BLaER1 treated with 17β-estradiol and CSF1 and Interleukin-3, amounts not matched to agents 10 nM and 100 nM (cell line): ENCODE results near the gene LRRC42.

Experiments used
- H3K27ac ChIP-seq, 11 experiments: shearing (Covaris generic); formaldehyde crosslinking; 2 replicates each; pipeline ENCODE4 v1.8.1; 2022
- H3K27me3 ChIP-seq, 11 experiments: shearing (Covaris generic); formaldehyde crosslinking; 2 replicates each; pipeline ENCODE4 v1.8.1; 2022
- H3K36me3 ChIP-seq, 11 experiments: shearing (Covaris generic); formaldehyde crosslinking; 2 replicates each; pipeline ENCODE4 v1.8.1; 2022
- H3K4me1 ChIP-seq, 10 experiments: shearing (Covaris generic); formaldehyde crosslinking; 2 replicates each; pipeline ENCODE4 v1.8.1; 2022
- H3K4me2 ChIP-seq, 11 experiments: shearing (Covaris generic); formaldehyde crosslinking; 2 replicates each; pipeline ENCODE4 v1.8.1; 2022
- H3K4me3 ChIP-seq, 10 experiments: shearing (Covaris generic); formaldehyde crosslinking; 2 replicates each; pipeline ENCODE4 v1.8.1; 2022
- H3K9ac ChIP-seq, 11 experiments: shearing (Covaris generic); formaldehyde crosslinking; 2 replicates each; pipeline ENCODE4 v1.8.1; 2022
- H3K9me3 ChIP-seq, 11 experiments: shearing (Covaris generic); formaldehyde crosslinking; replicated peaks in 1 of 11; 2 replicates each; pipeline ENCODE4 v1.8.1; 2022
- H4K20me1 ChIP-seq, 11 experiments: shearing (Covaris generic); formaldehyde crosslinking; 2 replicates each; pipeline ENCODE4 v1.8.1; 2022
- Cebpa-rat ChIP-seq, 11 experiments: shearing (Covaris generic); IDR thresholded peaks; 2 replicates each; pipeline ENCODE4 v1.8.1; 2022

Gene LRRC42

DNA sequence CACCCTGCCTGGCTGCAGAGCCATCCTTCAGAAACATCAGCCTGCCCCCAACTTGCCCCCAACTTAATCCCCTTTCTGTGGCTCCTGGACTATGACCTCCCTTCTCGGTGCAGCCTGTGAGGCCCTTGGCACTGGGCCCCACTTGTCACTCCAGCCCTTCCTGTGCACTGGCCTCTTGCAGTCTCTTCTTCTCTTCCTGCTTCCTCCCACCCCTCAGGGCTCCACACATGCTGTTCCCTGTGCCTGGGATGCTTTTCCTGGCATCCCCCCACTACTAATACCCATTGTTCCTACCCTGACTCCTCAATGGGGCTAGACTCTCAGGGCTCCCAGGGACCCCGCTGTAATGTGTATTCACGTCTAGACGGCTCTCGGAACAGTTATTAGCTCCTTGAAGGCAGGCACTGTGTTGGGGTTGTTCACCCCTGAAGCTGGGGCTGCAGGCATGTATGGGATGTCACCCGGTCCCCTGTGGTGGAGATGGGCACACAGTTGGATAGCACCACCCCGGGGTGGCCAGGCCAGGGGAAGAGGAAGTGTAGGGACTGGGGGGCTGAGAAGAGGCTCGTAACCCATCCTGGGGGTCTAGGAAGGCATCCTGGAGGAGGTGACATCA, 67.4 kb downstream of the LRRC42 start:
- Histone ChIP-seq H4K20me1 (0 out of 22 replicates have a peak, but pooled peaks cover 0 to 6% (median 0%) of the 10 kb centered on the region in 11 experiments), H3K27me3 (no peaks in the 10 kb centered on the region), H3K4me1 (no peaks in the 10 kb centered on the region), H3K36me3 (no peaks in the 10 kb centered on the region), H3K4me3 (no peak overlapping the region), H3K9ac (no peak overlapping the region), H3K4me2 (no peak overlapping the region), H3K9me3 (no peaks in the 10 kb centered on the region), H3K27ac (no peak overlapping the region)
- no peak for TF ChIP-seq Cebpa-rat (IDR thresholded peaks at IDR 0.05)

DNA sequence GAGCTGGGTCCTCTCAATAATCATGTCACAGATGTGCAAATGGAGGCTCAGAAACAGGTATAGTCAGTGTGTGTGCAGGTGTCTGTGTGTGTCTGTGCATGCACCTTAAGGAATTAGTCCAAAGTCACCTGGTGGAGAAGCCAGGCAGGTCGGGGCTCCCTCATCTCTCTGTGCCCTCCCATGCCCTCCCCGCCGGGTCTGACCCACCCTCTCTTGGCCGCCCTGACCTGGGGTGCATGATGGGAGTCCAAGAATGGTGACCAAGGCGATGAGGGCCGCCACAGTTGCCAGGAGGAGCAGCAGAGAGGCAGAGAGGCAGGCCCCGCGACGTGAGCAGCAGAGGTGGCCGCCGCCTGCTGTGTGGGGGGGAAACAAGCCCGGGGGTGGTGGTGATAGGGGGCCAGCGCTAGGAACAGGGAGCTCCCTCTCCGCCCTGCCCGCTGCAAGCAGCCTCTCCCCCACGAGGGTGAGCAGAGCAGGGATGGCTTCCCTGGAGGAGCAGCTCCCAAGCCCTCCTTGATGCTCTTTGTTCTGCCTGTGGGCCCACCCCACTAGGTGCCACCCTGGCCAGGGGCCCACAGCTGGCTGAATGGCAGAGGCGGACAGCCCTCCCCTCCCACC, 68.0 kb downstream of the LRRC42 start:
- TF ChIP-seq Cebpa-rat (IDR thresholded peaks at IDR 0.05): no peak
- Histone ChIP-seq H3K9me3 (no peaks in the 10 kb centered on the region), H3K27ac (no peak overlapping the region), H3K4me2 (no peak overlapping the region), H3K4me3 (no peak overlapping the region), H3K9ac (no peak overlapping the region), H3K36me3 (no peaks in the 10 kb centered on the region), H3K4me1 (no peaks in the 10 kb centered on the region), H3K27me3 (no peaks in the 10 kb centered on the region), H4K20me1 (0 out of 22 replicates have a peak, but pooled peaks cover 0 to 6% (median 0%) of the 10 kb centered on the region in 11 experiments)

- H3K9ac ChIP-seq: no peak overlapping the region
- H3K27me3 ChIP-seq: no peaks in the 10 kb centered on the region
- no peak overlapping the region for H3K4me3 ChIP-seq
- H3K9me3 ChIP-seq: no peaks in the 10 kb centered on the region
- no peak overlapping the region for H3K27ac ChIP-seq
- H3K4me2 ChIP-seq: no peak overlapping the region
- 0 out of 22 replicates have a peak, but pooled peaks cover 0 to 6% (median 0%) of the 10 kb centered on the region in 11 experiments for H4K20me1 ChIP-seq
- no peaks in the 10 kb centered on the region for H3K36me3 ChIP-seq
- no peaks in the 10 kb centered on the region for H3K4me1 ChIP-seq
- no peak for TF ChIP-seq Cebpa-rat (IDR thresholded peaks at IDR 0.05)
These were observed 70.5 kb downstream of the LRRC42 start for GRCh38 chr1:54016343-54017282.
